Measurements from ENCODE around the gene ENPP3. TPM values are rescaled to one million over a fixed set of nuclear protein-coding genes. Genes with fewer than 3 reads are reported as not detected.

ENPP3 gene
- total RNA-seq, 2 experiments from 2014 or later, result 0.22 to 0.34 TPM

GRCh38 chr6:131592935-131593334, 44.2 kb upstream of the ENPP3 start:
- no peaks in the 10 kb centered on the region for H3K27me3 ChIP-seq (ENCODE audit: control insufficient read depth in 1 of 2, insufficient read depth in 2 of 2, low read length in 2 of 2)
- no peaks in the 10 kb centered on the region for H3K4me1 ChIP-seq (ENCODE audit: insufficient read depth, low read length)
- CTCF ChIA-PET, result no interaction called here
- Mint-ChIP-seq H3K27me3 (no peaks in the 10 kb centered on the region), H3K27ac (no peak overlapping the region), H3K36me3 (ENCODE audit: low read depth) (peaks cover 92% of the 10 kb centered on the region), H3K4me3 (no peak overlapping the region), H3K9me3 (no peaks in the 10 kb centered on the region), H3K4me1 (ENCODE audit: low read depth) (no peaks in the 10 kb centered on the region)
- H3K9me3 ChIP-seq (ENCODE audit: control insufficient read depth in 1 of 2, insufficient read depth in 1 of 2, low read length in 2 of 2), result no peaks in the 10 kb centered on the region
- ATAC-seq (ENCODE audit: poor library complexity), result no peak
- POLR2A ChIA-PET, result no interaction called here
- intact Hi-C loops (cut with DNase I, micrococcal nuclease), result no loop called here
- no peak for TF ChIP-seq CTCF (IDR thresholded peaks at IDR 0.05)
- H3K4me3 ChIP-seq (ENCODE audit: low read length), result no peak overlapping the region
- H3K27ac ChIP-seq (ENCODE audit: low read depth in 1 of 2, low read length in 2 of 2), result no peak overlapping the region
- peaks cover 98% of the 10 kb centered on the region for H3K36me3 ChIP-seq (ENCODE audit: insufficient read depth, low read length)
- DNase-seq, result no peak

GRCh38 chr6:131594074-131594473, 43.0 kb upstream of the ENPP3 start:
- Mint-ChIP-seq H3K9me3 (no peaks in the 10 kb centered on the region), H3K4me3 (no peak overlapping the region), H3K36me3 (ENCODE audit: low read depth) (peaks cover 92% of the 10 kb centered on the region), H3K4me1 (ENCODE audit: low read depth) (no peaks in the 10 kb centered on the region), H3K27ac (no peak overlapping the region), H3K27me3 (no peaks in the 10 kb centered on the region)
- DNase-seq (no peak), ATAC-seq (ENCODE audit: poor library complexity) (no peak)
- H3K27me3 ChIP-seq (ENCODE audit: control insufficient read depth in 1 of 2, insufficient read depth in 2 of 2, low read length in 2 of 2), result no peaks in the 10 kb centered on the region
- no peak overlapping the region for H3K4me3 ChIP-seq (ENCODE audit: low read length)
- no peak overlapping the region for H3K27ac ChIP-seq (ENCODE audit: low read depth in 1 of 2, low read length in 2 of 2)
- CTCF ChIA-PET, result no interaction called here
- no peak for TF ChIP-seq CTCF (IDR thresholded peaks at IDR 0.05)
- H3K9me3 ChIP-seq (ENCODE audit: control insufficient read depth in 1 of 2, insufficient read depth in 1 of 2, low read length in 2 of 2), result no peaks in the 10 kb centered on the region
- H3K4me1 ChIP-seq (ENCODE audit: insufficient read depth, low read length), result no peaks in the 10 kb centered on the region
- POLR2A ChIA-PET, result no interaction called here
- intact Hi-C loops (cut with DNase I, micrococcal nuclease), result loop anchor here in 1 of 2 experiments (2.0 kb wide), 1 partner anchor 15 kb away; no protein-coding TSS in a partner anchor
- peaks cover 98% of the 10 kb centered on the region for H3K36me3 ChIP-seq (ENCODE audit: insufficient read depth, low read length)

- Mint-ChIP-seq H3K27me3 (no peaks in the 10 kb centered on the region), H3K27ac (peak overlapping the region; percentile 27), H3K9me3 (no peaks in the 10 kb centered on the region), H3K4me1 (ENCODE audit: low read depth) (no peaks in the 10 kb centered on the region), H3K36me3 (ENCODE audit: low read depth) (peaks cover 90% of the 10 kb centered on the region), H3K4me3 (no peak overlapping the region)
- peak overlapping the region in 1 of 2 donors; percentile 11 for H3K27ac ChIP-seq (ENCODE audit: low read depth in 1 of 2, low read length in 2 of 2)
- POLR2A ChIA-PET, result interaction anchor here (0.6 kb wide), 1 partner anchor 74 kb away, joined by 3 read pairs; no protein-coding TSS in a partner anchor
- CTCF ChIA-PET, result interaction anchor here (0.6 to 1.9 kb wide), 3 partner anchors 144 to 1380 kb away, joined by 3 to 5 read pairs (median 4); no protein-coding TSS in a partner anchor
- TF ChIP-seq CTCF (IDR thresholded peaks at IDR 0.05), result peak; percentile 24
- ATAC-seq (ENCODE audit: poor library complexity) (peak; percentile 65), DNase-seq (peak in 3 of 14 experiments; percentile 24 to 28 (median 24))
- H3K4me1 ChIP-seq (ENCODE audit: insufficient read depth, low read length), result no peaks in the 10 kb centered on the region
- peaks cover 97% of the 10 kb centered on the region for H3K36me3 ChIP-seq (ENCODE audit: insufficient read depth, low read length)
- H3K4me3 ChIP-seq (ENCODE audit: low read length), result no peak overlapping the region
- no peaks in the 10 kb centered on the region for H3K9me3 ChIP-seq (ENCODE audit: control insufficient read depth in 1 of 2, insufficient read depth in 1 of 2, low read length in 2 of 2)
- intact Hi-C loops (cut with DNase I, micrococcal nuclease), result no loop called here
- H3K27me3 ChIP-seq (ENCODE audit: control insufficient read depth in 1 of 2, insufficient read depth in 2 of 2, low read length in 2 of 2), result no peaks in the 10 kb centered on the region
Observed at GRCh38 chr6:131597446-131597845, 39.7 kb upstream of the ENPP3 start.

All from CD4-positive, alpha-beta T cell (primary cell).